H1 (cell line): Measurements from ENCODE around the gene GPHB5.

ENCODE experiments used
- CBX8 ChIP-seq: fragments of 300-800, 300-1000 bp; sonication (generic); IDR thresholded peaks from 2 replicates; pipeline ENCODE4 v1.7.1; 2016; ENCODE audit warnings: low read depth, low read length, borderline replicate concordance
- CEBPB ChIP-seq: IDR thresholded peaks from 2 replicates; pipeline ENCODE4 v1.6.1; 2012; ENCODE audit warnings: low read depth, low read length
- CTCF ChIP-seq, 3 experiments: IDR thresholded peaks; 1 replicate in 2 of 3; 2 replicates in 1 of 3; pipeline versions ENCODE4 v1.5.1 to v1.6.1; 2011; ENCODE audit warnings: low read length in 3 of 3, mild to moderate bottlenecking in 3 of 3, inconsistent platforms in 2 of 3, low read depth in 1 of 3, moderate library complexity in 1 of 3; ENCODE audit not compliant: insufficient read depth in 1 of 3; ENCODE audit errors: control extremely low read depth in 1 of 3
- EZH2 ChIP-seq: fragments of 200-600 bp; sonication (generic); IDR thresholded peaks from 2 replicates; pipeline ENCODE4 v1.7.1; 2012; ENCODE audit warnings: low read depth, mild to moderate bottlenecking, moderate library complexity, low read length, inconsistent platforms; ENCODE audit not compliant: severe bottlenecking
- JUN ChIP-seq: IDR thresholded peaks from 2 replicates; pipeline ENCODE4 v1.6.1; 2011; ENCODE audit warnings: low read depth, mild to moderate bottlenecking, improper control_type of control experiment, low read length
- ZNF274 ChIP-seq: IDR thresholded peaks from 2 replicates; pipeline ENCODE4 v1.7.0; 2012; ENCODE audit warnings: low read length, borderline replicate concordance; ENCODE audit errors: extremely low read depth

- TF ChIP-seq CTCF (IDR thresholded peaks at IDR 0.05; ENCODE audit: control extremely low read depth in 1 of 3, insufficient read depth in 1 of 3, low read depth in 1 of 3, low read length in 3 of 3) = no peak
- TF ChIP-seq JUN = no peak
- no peak for TF ChIP-seq ZNF274
- TF ChIP-seq CBX8 = no peak
- no peak for TF ChIP-seq CEBPB
- TF ChIP-seq EZH2 = no peak
Measured at GRCh38 chr14:63266106-63266505, 52.6 kb downstream of the GPHB5 start.
